Nephron progenitor cell (in vitro differentiated cells): Measurements from ENCODE around the gene SDK1.
A peak's percentile ranks its signal among the peaks of the same experiment; 100 is the strongest.

Experiments
- DNase-seq: peaks from one replicate; pipeline ENCODE4 v3.0.0; 2021
- H3K27ac Mint-ChIP-seq: 2 replicates; pipeline ENCODE4 v1.8.0; 2021; ENCODE audit warnings: mild to moderate bottlenecking, moderate library complexity, mixed read lengths
- H3K27me3 Mint-ChIP-seq: 2 replicates; pipeline ENCODE4 v1.8.0; 2021; ENCODE audit warnings: mild to moderate bottlenecking, low read depth, mixed read lengths; ENCODE audit not compliant: poor library complexity
- H3K36me3 Mint-ChIP-seq: 2 replicates; pipeline ENCODE4 v1.8.0; 2021; ENCODE audit warnings: low read depth, mixed read lengths
- H3K4me1 Mint-ChIP-seq: 2 replicates; pipeline ENCODE4 v1.8.0; 2021; ENCODE audit warnings: mixed read lengths
- H3K4me3 Mint-ChIP-seq: 2 replicates; pipeline ENCODE4 v1.8.0; 2021; ENCODE audit warnings: mild to moderate bottlenecking, moderate library complexity, mixed read lengths
- H3K9me3 Mint-ChIP-seq: 2 replicates; pipeline ENCODE4 v1.8.0; 2021; ENCODE audit warnings: mild to moderate bottlenecking, moderate library complexity, mixed read lengths
- TF ChIP-seq, protein P1 (sequence below): fragments of 200-600 bp; sonication (generic); IDR thresholded peaks from 2 replicates; pipeline ENCODE4 v1.5.0; 2021; ENCODE audit warnings: antibody characterized with exemption

The SDK1 gene

DNA sequence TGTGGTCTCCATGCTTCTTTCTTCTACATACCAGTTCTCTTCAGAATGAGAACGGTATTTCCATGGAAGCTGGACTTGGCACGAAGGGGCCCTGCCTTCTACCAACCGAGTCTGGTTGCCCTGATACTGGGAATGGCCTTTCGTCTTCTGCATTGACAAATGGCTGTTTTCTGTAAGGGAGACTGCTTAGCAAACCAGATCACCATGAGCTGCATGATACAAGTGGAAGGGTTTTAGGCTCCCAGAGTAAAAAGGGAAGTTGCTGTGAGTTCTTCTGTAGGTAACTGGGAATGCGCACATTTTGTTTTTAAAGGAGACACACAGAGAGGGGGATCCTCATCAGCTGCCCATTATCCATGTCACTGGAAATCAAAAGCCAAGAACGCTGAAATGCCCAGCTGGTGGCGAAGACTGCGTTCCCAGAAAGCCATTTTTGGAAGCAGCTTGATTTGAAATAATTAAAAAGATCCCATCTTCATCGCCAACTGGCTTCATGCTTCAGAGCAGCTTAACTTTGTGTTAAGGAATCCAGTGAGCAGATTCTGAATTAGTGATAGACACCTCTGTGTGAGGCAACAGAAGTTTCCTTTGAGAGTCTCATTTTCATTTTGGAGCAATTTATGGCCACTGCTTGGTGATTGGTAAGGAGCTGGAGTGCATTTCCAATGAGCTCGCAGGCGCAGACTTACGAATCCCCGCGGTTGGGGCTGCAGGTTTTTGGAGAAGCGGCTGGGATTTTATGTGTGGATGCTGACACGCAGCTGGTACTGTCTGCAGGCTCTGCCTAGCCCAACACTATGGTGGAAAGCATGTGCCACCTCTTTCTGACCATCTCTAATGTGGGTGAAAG, 708.4 kb downstream of the SDK1 start:
- Mint-ChIP-seq H3K4me1 (peaks cover 45% of the 10 kb centered on the region), H3K27ac (no peak overlapping the region), H3K36me3 (no peaks in the 10 kb centered on the region), H3K4me3 (no peak overlapping the region), H3K9me3 (no peaks in the 10 kb centered on the region), H3K27me3 (peaks cover 7% of the 10 kb centered on the region)
- DNase-seq = no peak
- TF ChIP-seq, protein P1, sequence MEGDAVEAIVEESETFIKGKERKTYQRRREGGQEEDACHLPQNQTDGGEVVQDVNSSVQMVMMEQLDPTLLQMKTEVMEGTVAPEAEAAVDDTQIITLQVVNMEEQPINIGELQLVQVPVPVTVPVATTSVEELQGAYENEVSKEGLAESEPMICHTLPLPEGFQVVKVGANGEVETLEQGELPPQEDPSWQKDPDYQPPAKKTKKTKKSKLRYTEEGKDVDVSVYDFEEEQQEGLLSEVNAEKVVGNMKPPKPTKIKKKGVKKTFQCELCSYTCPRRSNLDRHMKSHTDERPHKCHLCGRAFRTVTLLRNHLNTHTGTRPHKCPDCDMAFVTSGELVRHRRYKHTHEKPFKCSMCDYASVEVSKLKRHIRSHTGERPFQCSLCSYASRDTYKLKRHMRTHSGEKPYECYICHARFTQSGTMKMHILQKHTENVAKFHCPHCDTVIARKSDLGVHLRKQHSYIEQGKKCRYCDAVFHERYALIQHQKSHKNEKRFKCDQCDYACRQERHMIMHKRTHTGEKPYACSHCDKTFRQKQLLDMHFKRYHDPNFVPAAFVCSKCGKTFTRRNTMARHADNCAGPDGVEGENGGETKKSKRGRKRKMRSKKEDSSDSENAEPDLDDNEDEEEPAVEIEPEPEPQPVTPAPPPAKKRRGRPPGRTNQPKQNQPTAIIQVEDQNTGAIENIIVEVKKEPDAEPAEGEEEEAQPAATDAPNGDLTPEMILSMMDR = no peak

DNA sequence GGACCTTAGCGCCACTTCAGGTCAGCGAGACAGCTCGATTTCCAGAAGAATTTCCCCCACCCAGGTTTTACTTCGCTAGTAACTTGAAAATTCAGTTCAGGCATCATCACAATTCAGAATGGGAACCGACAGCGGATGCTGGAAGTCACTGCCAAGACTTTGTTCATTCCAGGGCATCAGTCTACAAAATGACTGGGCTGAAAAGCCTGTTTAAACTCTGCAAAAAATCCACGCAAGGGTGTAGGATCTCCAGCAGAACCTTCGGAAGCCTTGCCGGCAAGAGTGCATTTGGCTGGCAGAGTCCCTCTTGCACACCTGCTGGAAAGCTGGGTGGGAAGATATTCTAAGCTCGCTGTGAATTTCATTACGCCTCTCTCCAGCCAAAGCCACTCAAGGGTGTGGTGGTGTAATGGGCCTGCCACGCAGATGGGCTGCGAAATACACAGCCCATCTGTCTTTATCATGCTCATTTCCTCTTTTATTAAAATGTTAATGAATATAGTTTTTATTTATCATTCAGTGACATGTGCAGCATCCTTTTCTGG, 709.1 kb downstream of the SDK1 start:
- Mint-ChIP-seq H3K27ac (no peak overlapping the region), H3K4me1 (peaks cover 46% of the 10 kb centered on the region), H3K27me3 (peaks cover 7% of the 10 kb centered on the region), H3K4me3 (no peak overlapping the region), H3K36me3 (no peaks in the 10 kb centered on the region), H3K9me3 (no peaks in the 10 kb centered on the region)
- TF ChIP-seq, protein P1 = no peak
- DNase-seq = no peak

DNA sequence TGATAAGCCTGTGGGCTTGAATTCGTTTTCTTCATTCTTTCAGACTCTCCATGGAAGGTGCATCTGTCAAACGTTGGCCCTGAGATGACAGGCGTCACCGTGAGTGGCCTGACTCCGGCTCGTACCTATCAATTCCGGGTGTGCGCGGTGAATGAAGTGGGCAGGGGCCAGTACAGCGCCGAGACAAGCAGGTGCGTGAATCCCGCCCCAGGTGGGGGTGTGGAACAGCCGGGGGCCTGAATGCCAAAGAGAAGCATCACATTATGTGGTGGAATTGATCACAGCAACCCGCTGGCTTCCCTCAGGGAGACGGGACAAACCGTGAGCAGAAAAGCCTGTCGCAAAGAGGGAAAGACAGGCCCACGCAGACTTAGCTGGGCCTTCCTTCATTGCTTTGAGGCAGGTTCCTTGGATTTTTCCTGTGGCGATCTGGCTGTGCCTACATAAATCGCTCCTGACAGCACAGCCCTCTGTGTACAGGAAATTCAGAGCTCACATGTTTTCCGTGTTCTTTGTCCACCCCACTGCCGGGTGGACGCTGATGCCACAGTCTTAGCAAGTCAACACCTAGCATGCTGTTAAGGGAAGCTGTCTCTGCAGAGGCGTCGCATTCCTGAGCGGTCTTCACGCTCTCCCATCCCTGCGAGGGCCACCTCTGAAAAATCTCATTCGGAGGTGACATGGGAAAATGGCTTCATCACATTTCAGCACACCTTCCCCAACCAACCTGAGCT, 710.0 kb downstream of the SDK1 start:
- Mint-ChIP-seq H3K4me3 (no peak overlapping the region), H3K36me3 (peaks cover 7% of the 10 kb centered on the region), H3K27me3 (peaks cover 7% of the 10 kb centered on the region), H3K9me3 (no peaks in the 10 kb centered on the region), H3K27ac (no peak overlapping the region), H3K4me1 (peaks cover 45% of the 10 kb centered on the region)
- DNase-seq = peak; percentile 22
- TF ChIP-seq, protein P1 = no peak

DNA sequence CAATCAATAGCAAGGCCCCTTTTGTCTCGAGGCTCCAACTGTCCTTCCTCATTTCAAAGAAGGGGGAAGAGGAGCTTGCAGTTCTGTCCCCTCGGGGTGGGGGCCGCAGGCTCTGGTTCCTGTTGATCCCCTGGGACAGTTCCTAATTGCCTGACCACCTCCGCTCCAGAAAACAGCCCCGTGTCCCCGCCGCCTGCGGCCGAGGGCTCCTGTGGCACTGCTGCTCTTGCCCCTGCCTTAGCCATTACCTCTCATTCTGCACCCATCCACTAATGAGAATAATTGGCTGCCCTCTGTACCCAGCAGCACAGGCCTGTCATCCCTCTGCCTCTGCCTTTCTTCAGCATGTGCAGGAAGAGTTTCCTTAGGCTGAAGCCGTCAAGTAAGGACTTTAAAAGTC, 712.7 kb downstream of the SDK1 start:
- no peak overlapping the region for H3K27ac Mint-ChIP-seq
- H3K4me3 Mint-ChIP-seq = no peak overlapping the region
- H3K9me3 Mint-ChIP-seq = peaks cover 23% of the 10 kb centered on the region
- H3K4me1 Mint-ChIP-seq = peaks cover 28% of the 10 kb centered on the region
- DNase-seq = no peak
- H3K27me3 Mint-ChIP-seq = peaks cover 12% of the 10 kb centered on the region
- TF ChIP-seq, protein P1 = no peak
- peaks cover 34% of the 10 kb centered on the region for H3K36me3 Mint-ChIP-seq

DNA sequence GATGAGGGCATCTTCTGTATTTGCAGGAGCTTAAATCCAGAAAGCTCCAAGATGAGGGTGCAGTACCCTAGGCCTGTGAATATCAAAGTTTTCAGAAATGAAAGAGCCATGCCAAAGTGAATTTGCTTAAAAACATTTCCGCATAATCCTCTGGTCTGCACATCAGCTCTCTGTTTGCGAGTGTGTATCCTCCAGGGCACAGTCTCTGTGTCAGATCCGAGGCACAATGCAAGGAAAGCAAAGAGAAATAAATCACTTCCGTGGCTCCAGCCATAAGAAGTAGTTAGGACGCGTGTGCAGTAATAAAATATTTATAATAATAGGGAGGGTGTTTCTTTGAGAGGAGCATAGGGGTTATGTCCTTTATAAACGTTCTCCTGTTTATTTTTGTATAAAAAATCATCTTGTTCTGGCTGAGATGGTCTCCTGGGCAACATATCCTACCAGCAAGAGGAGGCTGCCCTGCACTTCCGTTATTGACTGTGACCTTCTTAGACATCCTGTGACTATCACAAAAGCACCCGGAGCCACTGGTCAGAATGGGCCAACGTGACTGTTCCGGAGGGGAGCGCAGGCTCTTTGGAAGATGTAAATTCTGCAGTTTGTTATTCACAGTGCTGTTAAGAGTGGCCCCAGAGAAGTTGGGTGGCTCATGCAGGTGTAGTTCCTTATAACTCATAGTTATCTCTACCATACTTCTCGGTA, 713.4 kb downstream of the SDK1 start:
- peaks cover 30% of the 10 kb centered on the region for H3K9me3 Mint-ChIP-seq
- peaks cover 9% of the 10 kb centered on the region for H3K27me3 Mint-ChIP-seq
- peaks cover 28% of the 10 kb centered on the region for H3K4me1 Mint-ChIP-seq
- DNase-seq = no peak
- TF ChIP-seq, protein P1 = no peak
- no peak overlapping the region for H3K4me3 Mint-ChIP-seq
- H3K27ac Mint-ChIP-seq = no peak overlapping the region
- H3K36me3 Mint-ChIP-seq = peaks cover 41% of the 10 kb centered on the region
